Measurements from ENCODE around the gene C1QTNF6.

The C1QTNF6 gene

DNA sequence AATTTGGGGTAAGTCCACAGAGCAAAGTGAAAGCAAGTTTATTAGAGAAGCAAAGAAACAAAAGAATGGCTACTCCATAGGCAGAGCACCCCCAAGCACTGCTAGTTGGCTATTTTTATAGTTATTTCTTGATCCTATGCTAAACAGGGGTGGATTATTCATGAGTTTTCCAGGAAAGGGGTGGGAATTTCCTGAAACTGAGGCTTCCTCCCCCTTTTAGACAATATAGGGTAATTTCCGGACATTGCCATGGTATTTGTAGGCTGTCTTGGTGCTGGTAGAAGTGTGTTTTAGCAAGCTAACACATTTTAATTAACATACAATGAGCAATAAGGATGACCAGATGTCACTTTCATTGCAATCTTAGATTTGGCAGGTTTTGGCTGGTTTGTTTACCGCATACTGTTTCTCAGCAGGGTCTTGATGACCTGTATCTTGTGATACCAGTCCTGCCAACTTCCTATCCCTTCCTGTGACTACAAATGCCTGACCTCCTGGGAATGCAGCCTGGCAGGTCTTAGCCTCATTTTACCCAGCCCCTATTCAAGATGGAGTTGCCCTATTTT is 937 bp upstream of the C1QTNF6 start:
- no peak for DNase-seq

DNA sequence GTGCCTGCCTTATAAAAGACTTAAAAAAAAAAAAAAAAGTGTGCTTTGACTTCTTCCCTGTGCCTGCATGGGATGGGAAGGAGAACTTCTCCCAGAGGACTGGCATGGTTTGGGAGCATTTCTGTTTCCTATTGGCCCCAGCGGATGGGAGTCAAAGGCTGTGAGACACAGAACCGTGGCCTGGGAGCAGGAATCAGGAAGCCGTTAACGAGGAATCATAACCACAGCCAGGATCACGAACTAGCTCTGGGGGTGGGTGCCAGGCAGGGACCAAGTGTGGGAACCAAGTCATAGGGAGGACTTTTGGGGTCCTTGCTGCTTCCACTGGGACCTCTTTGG is 526 bp downstream of the C1QTNF6 start:
- DNase-seq = no peak

DNA sequence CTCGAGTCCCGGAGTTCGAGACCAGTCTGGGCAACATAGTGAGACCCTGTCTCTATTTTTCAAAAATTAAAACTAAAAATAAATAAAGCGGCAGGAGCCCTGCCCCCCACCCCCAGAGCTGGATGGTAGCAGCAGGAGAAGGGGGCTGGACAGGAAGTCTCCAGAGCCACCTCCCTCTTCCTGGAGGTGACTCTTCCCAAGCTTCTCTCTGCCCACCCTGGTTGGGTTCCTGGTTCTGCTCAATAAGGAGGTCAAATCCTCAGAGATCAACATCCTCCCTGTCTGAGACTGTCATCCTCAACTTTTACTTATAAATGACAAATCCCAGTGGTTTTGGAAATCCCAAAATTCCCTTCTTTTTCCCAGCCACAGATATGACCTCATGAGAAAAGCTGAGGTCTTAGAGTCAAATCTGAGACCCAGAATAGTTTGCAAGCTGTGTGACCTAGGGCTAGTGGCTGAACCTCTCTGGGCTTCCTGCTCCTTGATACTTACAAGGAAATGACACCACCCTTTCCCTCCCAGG is 987 bp downstream of the C1QTNF6 start:
- no peak for DNase-seq

DNA sequence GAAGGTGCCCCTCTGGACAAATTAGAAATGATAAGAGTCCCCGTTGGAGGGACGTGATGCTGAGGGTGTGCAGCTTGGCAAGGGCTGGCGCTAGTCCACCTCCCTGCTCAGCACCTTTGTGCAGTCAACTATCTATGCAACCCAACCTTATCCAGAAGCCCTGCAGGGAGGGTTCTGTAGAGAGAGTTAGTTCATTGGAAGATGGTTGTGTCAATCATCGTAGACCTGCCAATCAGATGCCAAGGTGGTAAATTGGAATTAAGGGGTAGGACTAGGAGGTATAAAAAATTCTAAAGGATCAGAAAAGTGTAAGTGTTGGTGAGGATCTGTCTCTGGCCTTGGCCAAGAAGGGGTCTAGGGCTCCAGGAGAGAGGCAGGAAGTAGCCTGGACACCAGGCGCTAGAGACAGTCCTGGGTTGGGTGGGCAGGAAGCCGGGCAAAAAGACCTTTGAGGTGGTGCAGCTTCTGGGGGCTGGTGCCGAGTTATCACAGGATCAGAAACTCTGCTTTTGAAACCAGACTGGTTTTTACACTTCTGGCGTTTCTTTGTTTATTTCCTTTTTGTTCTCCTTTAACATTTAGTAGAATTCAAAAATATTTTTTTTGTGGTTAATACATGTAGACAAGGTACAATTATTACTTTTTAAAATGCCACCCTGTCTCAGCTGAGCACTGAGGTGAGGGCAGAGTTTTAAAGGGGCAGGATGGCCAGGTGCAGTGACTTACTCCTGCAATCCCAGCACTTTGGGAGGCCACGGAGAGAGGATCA is 1.6 kb downstream of the C1QTNF6 start:
- DNase-seq = no peak

DNA sequence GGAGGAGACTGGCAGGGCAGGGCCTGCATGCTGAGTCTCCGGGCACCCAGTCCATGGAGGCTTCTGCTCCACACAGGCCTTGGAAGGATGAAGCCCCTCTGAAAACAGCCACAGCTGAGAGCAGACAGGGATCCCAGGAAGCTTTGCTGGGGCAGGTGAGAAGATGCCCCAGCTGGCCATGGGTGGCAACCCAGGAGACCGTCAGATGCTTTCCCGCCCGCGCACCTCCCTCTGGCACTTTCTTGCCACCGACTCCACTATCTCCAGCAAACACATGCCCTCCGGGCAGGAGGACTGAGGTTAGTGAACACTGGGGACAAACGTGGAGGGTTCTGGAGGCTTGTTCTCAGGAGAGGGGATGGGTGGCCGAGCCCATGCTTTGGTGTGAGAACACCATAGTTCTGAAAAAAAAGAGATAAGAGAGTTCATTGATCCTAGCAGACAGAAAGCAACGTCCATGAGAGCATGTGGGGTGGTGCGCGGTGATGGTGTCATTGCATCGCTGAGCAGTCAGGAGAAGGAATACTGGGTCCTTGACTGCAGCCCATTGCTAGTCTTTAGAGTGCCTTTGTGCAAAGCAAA is 2.3 kb downstream of the C1QTNF6 start:
- no peak for DNase-seq

DNA sequence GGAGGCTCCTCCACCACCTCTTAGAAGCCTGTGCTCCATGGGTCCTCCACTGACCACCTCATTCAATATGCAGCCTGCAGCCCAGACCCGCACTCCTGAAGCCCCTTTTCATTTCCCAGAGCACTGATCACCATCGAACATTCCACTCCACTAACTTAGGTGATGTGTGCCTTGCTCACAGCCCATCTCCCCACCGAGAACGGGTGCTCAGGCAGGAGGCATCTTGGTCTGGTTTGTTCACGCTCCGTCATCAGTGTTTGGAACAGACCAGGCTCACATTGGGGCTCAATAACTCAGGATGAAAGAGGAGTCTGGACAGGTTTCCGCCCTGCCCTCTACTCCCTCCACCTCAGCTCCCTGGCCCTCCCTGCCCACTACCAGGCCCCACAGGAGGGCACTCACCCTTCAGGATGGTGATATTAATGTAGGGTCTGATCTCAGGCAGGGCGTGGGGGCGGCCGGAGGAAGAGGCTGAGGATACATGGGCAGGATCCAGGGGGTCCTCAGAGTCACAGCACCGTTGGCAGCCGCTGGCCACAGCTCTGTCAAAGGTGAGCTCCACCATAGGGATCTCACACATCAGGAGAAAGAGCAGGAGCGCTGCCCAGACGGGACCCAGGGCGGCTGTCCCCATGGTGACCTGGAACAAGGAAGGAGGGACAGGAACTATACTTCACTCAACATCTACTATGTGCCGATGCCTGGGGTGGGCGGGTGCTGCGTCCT is 3.1 kb downstream of the C1QTNF6 start:
- no peak for DNase-seq

DNA sequence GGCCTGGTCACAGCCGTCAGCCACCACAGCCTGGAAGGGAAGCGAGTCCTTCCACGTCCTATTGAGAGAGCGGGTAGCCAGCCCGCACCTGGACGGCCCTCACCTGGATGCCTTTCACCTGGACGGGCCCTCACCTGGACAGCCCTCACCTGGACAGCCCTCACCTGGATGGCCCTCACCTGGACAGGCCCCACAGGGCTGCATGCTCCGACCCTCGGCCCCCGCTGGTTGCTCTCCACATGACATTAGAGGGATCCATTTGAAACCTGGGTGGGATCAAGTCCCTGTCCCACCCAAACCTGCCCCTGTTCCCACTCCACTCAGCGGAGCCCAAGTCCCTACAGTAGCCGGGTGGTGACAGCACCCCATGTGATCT is 3.7 kb downstream of the C1QTNF6 start:
- no peak for DNase-seq

DNA sequence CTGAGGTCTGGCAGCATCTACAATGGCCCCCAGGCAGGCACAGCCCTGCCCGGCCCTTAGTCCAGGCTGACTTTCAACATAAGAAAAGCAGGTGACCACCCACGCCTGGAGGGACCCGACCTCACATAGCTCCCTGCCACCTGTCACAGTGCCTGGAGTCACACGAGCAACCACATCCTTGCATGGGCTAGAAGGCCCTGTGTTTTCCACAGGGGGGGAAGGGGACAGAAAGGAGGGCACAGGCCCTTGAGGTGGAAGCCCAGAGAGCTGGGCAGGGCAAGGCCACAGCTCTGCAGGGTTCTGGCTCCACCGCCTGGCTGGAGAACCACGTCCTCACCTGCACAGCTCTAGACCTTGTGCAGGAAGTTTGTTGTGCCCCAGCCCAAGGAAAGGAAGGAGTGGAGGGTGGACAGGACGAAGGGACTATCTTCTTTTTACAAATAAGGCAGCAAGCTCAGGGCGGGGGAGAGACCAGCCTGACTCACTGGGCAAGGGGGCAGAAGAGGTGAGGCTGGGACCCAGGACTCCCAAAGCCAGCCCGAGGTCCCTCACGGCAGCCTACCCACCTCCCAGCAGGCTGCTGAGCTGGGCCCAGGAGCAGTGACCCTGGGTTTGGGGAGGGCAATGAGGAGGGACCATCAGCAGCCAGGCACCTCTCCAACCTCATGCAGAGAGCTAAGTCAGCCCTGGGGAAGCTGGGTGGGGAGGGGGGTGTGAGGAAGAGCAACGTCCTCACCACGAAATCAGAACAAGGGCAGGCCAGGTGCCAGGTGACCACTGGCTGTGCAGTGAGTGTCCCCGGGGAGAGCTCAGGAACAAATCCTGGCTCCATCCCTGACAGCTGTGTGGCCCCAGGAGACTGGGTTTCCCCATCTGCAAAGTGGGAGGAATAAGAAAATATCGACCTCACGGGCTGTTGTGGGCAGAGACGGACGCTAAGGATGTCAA is 4.3 kb downstream of the C1QTNF6 start:
- no peak for DNase-seq

DNA sequence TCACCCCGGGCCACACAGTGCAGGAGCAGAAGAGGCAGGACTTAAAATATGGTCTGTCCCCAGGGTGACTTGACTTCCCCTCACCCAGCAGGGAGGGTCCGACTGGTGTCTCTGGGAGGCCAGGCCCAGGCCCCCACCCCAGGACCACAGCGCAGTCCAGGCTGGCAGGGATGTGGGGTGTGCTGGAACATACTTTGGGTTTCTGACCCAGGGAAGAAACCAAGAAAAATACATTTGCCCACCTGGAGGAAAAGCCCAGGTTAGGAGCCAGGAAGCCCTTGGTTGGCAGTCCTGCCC is 5.2 kb downstream of the C1QTNF6 start:
- DNase-seq = no peak

DNA sequence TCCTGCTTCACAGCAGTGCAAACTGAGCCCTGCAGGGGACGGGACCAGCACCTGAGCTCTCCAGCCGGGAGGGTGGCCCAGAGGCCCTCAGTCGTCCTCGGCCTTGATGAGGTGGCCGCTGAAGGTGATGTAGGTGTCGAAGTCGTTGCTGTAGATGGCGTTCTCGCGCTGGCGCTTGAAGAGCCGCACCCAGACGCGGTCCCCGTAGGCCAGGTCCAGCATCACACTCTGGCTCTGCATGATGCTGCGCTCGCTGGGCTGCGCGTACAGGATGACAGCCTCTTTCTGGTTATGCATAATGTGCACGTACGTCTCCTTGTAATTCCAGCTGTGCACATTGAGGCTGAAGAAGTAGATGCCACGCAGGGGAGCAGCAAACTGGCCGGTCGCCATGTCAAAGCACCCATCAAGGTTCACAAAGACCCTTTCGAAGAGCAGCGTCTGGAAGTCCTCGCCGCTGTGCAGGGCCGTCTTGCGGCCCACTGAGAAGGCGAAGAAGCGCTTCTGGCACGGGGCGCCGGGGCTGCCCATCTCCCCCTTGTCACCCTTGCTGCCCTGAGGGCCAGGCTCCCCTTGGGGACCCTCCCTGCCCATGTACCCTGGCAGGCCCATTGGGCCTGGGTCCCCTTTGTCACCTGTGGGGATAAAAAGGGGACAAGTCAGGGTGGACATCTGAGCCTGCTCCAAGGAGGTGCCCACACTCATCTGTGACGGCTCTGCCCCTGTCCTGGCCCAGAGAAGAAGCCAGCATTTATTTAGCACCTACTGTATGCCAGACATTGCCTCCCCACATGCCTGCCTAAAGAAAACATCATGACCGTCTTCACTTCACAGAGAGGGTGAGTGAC is 5.7 kb downstream of the C1QTNF6 start:
- no peak for DNase-seq

DNA sequence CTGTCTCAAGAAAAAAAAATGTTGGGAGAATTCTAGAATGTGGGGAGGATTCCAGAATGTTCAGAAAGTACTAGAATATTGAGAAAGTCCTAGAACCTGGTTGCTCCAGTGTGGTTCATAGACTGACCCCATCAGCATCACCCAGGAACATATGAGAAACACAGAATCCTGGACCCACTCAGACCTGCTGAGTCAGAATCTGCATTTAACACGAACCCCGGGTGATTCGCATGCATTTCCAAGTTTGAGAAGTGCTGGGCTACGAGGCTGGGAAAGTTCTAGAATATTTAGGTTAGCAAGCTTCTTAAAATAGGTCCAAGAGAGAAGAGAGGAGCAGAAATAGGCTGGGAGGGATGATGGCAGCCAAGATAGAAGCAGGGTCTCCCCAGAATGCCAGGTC is 6.4 kb downstream of the C1QTNF6 start:
- DNase-seq = no peak

DNA sequence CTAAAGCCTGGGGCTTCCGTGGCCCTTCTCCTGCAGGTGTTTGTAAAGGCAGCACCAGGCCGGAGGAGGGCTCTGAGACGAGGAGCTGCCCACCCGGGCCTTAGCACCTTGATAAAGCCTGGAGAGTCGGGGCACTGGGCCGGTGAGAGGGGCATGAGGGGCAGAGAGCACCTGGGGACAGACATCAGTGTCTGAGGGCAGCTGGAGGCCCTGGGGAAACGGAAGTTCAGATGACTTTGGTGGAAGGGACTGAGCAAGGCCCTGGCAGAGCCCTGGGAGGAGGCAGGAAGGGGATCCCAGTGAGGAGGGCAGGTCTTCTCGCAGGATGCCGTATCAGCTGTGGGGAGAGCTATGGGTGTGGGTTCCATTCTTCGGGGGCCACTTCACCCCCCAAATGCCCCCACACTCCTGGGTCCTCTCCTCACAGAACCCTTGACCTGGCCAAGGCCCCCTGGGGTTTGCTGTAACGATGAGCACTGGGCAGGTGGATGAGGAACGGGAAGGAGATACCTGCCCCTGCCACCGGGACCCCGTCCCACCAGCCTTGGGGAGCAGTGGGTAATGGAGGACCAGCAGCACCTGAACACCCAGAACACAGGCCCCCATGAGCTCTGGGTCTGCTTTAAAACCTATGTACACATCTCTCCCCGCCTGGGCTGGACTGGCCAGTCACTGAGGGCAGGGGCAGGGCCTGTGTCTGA is 7.4 kb downstream of the C1QTNF6 start:
- DNase-seq = no peak

DNA sequence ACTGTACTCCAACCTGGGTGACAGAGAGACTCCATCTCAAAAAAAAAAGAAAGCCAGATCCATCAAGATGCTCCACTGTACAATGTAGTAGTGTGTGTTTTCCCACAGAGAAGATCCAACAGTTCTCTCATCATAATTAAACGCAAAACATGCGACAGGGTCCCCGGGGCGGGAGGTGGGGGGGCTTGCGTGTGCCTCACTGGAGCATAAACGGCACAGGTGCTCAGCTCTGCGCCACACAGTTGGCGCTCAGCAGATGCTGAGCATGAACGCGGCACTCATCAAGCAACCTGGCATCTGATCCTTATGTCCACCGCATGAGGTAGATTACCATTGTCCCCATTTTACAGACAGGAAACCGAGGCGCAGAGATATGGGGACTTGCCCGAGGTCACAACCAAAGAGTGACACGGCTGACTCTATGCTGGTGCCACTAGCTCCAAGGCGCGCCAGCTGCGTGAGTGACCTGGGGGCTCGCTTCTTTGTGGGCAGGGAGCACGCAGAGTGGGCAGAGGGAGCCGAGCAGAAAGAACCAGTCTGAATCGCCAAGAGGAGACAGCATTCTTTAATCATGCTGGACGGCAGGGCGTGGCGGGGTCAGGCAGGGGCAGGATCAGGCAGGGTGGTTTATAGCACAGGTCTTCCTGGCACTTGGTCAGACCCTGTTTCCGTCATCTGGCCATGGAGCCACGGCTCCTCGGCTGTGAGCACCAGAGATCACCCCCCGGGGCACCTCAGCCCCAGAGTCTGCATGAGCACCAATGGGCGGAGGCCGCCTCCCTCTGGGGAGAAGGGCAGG is 8.2 kb downstream of the C1QTNF6 start:
- DNase-seq = no peak

DNA sequence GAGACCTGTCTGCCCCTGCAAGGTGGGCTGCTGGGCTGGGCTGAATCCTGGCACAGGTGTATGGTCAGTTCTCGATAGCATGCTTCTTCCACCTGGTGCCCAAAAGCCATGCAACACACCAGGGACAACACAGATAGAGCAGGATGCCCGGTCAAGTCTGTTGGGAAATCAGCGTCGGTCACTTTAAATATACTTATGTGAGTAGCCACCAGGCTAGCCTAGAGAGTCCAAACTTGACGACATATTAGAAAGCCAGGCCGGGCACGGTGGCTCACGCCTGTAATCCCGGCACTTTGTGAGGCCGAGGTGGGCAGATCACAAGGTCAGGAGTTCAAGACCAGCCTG is 8.9 kb downstream of the C1QTNF6 start:
- DNase-seq = no peak

DNA sequence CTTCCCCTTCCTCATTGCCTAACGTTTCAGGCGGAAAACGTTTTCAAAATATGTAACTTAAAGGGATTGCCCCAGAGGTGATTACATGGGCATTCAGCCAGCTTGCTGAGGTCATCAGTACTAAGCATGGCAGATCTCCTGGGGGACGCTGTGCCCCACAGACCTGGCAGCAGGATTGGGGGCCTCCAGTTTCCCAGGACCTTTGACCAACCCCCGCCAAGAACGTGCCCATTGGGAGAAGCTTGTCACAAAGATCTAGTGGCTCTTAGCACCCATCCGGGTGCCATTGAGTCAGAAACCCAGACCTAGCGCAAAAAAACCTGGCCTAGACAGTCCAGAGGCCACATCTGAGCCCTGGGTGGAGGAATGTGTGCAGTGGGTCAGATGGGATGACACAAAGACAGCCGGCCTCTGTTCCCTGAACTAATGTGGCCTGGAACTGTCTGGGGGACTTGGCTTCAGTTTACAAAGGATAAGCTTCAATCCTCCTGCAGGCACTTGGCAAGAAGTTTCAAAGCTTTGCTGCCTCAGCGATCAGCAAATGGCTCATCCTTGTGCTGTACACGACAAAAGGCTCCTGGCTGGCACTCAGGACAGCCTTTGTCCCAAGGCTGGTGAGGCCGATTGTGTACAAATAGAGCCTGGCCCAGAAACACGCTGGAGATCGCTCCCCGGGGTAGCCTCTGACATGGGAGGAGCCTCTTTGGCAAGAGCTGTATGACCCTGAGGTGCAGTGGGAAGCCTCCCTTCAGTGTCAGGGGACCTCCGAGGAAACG is 9.5 kb downstream of the C1QTNF6 start:
- no peak for DNase-seq

DNA sequence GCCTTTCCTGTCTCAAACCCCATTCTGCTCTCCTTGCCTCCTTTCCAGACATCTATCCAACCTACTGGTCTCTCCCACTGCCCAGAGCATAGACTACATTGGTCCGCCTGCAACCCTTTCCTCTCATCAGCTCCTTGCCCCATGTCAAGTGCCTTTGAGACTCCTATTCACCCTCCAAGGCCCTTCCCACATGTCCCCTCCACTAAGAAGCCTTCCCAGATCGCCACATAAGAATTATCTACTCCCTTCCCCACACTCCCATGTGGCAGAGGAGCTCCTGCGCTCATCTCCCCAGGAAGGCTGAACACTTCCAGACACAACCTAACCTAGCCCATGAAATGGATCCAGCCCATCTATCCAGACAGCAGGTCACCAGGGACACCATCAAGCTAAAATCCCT is 10.3 kb downstream of the C1QTNF6 start:
- no peak for DNase-seq

DNA sequence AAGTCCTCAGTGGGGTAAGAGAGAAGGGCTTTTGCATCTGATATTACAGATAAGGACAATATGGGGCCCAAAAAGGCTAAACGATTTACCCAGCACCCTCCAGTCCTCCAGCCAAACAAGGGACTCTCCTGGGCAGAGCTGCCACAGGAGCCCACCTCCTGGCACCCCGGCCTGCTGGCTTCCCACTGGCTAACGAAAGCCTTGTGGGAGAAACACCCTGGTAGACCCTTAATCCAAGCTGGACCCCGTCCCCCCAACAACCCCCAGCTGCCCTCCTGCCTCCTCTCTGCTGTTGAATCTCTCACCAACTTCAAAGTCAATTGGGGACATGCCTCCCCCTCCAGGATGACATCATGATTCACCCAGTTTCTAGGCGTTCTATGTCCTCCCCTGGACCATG is 10.8 kb downstream of the C1QTNF6 start:
- DNase-seq = no peak

DNA sequence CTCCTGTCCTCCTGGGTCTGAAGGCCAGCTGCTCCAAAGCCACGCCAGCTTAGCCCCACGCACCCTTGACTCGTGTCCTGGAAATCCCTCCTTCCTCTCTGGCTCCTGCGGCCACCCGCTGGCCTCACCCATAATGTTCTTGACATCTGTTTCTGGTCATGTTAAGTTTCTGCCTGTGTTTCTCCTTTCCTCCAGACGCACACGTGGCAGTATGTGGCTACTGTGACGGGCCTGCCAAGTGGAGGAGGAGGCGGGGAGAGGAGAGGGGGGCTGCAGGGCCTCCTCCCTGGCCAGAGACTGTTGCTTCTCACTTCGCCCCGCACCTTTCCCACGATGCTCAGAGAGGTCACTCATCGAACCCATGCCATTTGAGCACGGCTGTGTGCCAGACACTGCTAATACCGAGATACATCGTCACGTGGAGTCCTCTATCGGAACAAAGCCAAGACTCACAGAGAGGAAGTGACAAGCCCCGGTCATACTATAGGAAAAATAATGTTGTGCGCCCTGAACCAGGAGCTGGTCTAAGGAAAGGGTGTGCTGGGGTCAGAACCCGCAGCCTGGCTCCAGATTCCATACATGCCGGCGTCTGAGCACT is 11.5 kb downstream of the C1QTNF6 start:
- DNase-seq = no peak

All from NCI-H524 treated with DMSO at 0.1 percent for 48 hours (cell line).